ENCODE results near the gene ITFG2. TPM values are rescaled to one million over a fixed set of nuclear protein-coding genes. Genes with fewer than 3 reads are reported as not detected.

ITFG2 gene
- total RNA-seq, 4 donors from 2014 or later = 40.6 to 87.9 (median 64.7) TPM

DNA sequence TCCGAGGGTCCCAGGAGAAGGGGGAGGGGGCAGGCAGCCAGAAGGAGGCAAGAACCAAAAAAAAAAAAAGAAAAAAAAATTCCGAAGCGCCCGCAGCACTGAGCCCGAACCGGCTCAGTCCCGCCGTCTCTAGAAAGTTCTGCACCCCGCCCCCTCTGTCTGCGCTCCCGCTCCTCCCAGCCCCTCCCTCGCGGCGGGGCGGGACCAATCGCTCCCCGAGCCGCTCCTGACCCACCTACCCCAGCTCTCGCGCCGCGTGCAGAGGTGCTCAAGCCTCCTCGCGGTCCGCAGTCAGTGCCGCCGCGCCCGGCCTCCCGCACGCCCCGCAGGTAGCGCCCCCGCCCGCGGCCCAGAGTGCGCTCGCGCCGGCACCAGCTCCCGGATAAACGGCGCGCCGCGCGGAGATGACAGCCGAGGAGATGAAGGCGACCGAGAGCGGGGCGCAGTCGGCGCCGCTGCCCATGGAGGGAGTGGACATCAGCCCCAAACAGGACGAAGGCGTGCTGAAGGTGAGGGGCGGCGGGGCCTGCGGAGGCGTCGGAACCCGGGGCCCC, 17.7 kb upstream of the ITFG2 start, which contains the start of gene FKBP4:
Gene FKBP4, plus strand, starts transcription at position 235 of the 554 bp plus-strand sequence. Its CDS starts 170 bp downstream, at position 405.
- H3K9me3 ChIP-seq = no peaks in the 10 kb centered on the region
- 0 to 2% methylated on average over 28 to 39 of the region's 63 CpGs for WGBS, 2 donors
- peak within 1 kb of the TSS; percentile 61 to 81 (median 74) for H3K4me3 ChIP-seq (replicated peaks in 1 of 3)
- H3K27me3 ChIP-seq = no peaks in the 10 kb centered on the region
- peaks cover 13 to 20% of the 10 kb centered on the region in 2 donors for H3K36me3 ChIP-seq
- H3K4me1 ChIP-seq = peaks cover 19 to 20% of the 10 kb centered on the region in 2 donors
- TF ChIP-seq, protein P1, sequence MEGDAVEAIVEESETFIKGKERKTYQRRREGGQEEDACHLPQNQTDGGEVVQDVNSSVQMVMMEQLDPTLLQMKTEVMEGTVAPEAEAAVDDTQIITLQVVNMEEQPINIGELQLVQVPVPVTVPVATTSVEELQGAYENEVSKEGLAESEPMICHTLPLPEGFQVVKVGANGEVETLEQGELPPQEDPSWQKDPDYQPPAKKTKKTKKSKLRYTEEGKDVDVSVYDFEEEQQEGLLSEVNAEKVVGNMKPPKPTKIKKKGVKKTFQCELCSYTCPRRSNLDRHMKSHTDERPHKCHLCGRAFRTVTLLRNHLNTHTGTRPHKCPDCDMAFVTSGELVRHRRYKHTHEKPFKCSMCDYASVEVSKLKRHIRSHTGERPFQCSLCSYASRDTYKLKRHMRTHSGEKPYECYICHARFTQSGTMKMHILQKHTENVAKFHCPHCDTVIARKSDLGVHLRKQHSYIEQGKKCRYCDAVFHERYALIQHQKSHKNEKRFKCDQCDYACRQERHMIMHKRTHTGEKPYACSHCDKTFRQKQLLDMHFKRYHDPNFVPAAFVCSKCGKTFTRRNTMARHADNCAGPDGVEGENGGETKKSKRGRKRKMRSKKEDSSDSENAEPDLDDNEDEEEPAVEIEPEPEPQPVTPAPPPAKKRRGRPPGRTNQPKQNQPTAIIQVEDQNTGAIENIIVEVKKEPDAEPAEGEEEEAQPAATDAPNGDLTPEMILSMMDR (IDR thresholded peaks at IDR 0.05) = no peak
- peak; percentile 92 to 98 for TF ChIP-seq POLR2A (IDR thresholded peaks at IDR 0.05)
- DNase-seq = peak; percentile 94 to 95
- peak within 1 kb of the TSS; percentile 73 to 98 (median 92) for H3K27ac ChIP-seq
- intact Hi-C loops (cut with DNase I) = no loop called here

DNA sequence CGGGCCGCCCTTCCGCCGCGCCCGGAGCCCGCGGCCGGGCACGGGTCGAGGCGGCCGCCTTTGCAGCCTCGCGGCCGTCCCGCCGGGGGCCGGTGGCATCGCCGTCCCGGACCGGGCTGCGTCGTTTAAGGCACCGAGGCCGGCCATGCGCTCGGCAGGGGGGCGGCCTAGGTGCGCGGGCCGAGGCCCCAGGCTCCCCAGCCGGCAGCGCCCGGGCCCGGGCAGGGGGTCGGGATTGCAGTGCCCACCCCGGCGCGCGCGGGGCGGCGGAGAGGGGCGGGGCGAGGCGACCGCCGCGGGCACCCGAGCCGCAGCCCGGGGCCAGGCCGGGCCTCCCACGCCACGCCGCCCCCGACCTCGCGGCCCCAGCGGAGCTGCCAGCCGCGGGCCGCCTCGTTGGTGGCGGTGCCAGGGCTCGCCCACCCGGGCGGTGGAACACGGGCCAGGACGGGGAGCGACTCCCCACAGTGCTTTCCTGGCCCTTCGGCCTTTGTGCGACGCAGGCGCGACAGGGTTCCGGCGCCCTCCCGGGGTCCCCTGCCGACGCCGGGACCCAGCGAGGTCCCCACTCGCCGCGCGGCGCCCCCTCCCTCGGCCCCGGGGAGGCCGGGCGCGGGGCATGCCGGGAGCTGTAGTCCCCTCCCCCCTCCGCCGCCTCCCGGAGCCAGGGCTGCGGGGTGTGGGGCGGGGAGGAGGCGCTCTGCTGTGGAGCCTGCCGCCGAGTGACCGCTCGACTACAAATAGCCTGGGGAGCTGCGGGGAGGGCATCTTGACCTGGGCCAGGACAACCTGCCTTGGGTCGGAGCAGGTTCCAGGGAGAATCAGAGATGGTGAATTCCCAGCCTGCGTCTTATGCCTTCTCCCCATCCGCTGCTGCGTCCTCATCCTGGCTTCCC, 16.9 kb upstream of the ITFG2 start:
- peak; percentile 83 to 84 for DNase-seq
- 0 to 1% methylated on average over 4 to 15 of the region's 111 CpGs for WGBS, 2 donors
- peak overlapping the region; percentile 64 to 98 (median 92) for H3K27ac ChIP-seq
- H3K4me3 ChIP-seq (replicated peaks in 1 of 3) = peak overlapping the region; percentile 13 to 74 (median 61)
- no peaks in the 10 kb centered on the region for H3K27me3 ChIP-seq
- peaks cover 24 to 27% of the 10 kb centered on the region in 2 donors for H3K4me1 ChIP-seq
- TF ChIP-seq, protein P1 (IDR thresholded peaks at IDR 0.05) = peak in 1 of 6 experiments; percentile 7
- peak; percentile 43 to 75 for TF ChIP-seq POLR2A (IDR thresholded peaks at IDR 0.05)
- no peaks in the 10 kb centered on the region for H3K9me3 ChIP-seq
- intact Hi-C loops (cut with DNase I) = no loop called here
- peaks cover 21 to 27% of the 10 kb centered on the region in 2 donors for H3K36me3 ChIP-seq

DNA sequence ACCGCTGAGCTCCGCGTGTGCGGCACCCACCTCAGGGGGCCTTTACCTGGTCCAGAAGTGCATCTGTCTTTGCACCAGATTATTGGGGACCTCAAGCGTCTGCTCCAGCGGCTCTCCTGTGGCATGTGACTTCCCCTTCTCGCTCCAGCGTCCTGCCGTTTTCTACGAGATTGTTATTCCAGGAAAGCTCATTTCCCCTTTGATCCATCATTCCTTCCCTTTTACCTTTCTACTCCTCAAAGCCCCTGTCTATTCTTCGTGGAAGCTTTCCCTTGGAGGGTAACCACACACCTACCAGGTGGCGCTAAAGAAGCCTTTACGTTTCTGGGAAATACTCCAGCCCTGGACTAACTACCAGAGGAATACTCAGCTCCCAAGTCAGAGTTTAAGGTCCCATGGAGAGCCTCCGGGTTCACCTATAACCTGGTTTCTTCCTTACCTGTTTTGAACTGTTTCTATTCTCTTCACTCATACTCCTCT, 16.2 kb upstream of the ITFG2 start:
- peaks cover 25 to 31% of the 10 kb centered on the region in 2 donors for H3K36me3 ChIP-seq
- peaks cover 29 to 34% of the 10 kb centered on the region in 2 donors for H3K4me1 ChIP-seq
- peak overlapping the region; percentile 13 to 74 (median 59) for H3K4me3 ChIP-seq (replicated peaks in 1 of 3)
- no peak for DNase-seq
- WGBS, 2 donors = 6 to 7% methylated on average over 14 of the region's 14 CpGs
- intact Hi-C loops (cut with DNase I) = no loop called here
- TF ChIP-seq, protein P1 (IDR thresholded peaks at IDR 0.05) = peak in 2 of 6 experiments; percentile 9 to 10
- no peak for TF ChIP-seq POLR2A (IDR thresholded peaks at IDR 0.05)
- H3K27me3 ChIP-seq = no peaks in the 10 kb centered on the region
- H3K9me3 ChIP-seq = no peaks in the 10 kb centered on the region
- H3K27ac ChIP-seq = peak overlapping the region in 2 of 3 donors; percentile 62 to 92

DNA sequence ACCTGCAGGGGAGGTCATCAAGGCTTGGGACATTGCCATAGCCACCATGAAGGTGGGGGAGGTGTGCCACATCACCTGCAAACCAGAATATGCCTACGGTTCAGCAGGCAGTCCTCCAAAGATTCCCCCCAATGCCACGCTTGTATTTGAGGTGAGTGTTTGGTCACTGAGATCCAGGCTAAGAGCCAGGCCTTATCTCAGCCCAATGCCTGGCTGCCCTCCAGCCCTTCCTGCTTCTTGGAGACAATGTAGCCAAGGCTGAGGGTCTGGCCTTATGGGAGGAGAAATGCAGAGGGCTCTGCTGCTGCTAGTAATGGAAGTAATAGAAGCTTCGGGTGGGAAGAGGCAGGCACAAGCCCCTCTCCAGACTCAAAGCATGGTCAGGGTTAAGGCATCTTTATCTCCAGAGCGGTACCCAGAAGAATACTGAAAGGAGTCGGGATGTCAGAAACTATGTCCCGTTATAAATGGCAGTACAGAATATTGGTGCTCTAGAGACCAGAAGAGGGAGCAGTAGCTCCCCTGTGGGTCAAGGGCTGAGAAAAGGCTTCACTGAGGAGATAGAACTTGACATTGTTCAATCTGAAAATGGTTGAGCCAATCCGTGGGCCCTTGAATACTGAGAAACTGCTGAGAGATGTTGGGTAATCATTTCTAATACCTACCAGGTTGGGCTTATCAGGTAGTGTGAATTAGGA, 14.6 kb upstream of the ITFG2 start:
- intact Hi-C loops (cut with DNase I) = no loop called here
- WGBS, 2 donors = 58 to 69% methylated on average over 6 to 7 of the region's 7 CpGs
- peak; percentile 47 to 49 for DNase-seq
- Histone ChIP-seq H3K27me3 (no peaks in the 10 kb centered on the region), H3K9me3 (no peaks in the 10 kb centered on the region), H3K27ac (peak overlapping the region in 1 of 3 donors; percentile 62), H3K4me3 (replicated peaks in 1 of 3) (no peak overlapping the region), H3K4me1 (peaks cover 29 to 36% of the 10 kb centered on the region in 2 donors), H3K36me3 (peaks cover 40 to 46% of the 10 kb centered on the region in 2 donors)
- TF ChIP-seq, protein P1 (IDR thresholded peaks at IDR 0.05) = no peak
- no peak for TF ChIP-seq POLR2A (IDR thresholded peaks at IDR 0.05)

All from thyroid gland (tissue), 4 donors.